Activated T-cell treated with anti-CD3 and anti-CD28 coated beads for 48 hours (primary cell): ENCODE data around the gene ST8SIA4.

Source experiments
- DNase-seq: peaks from one replicate; pipeline ENCODE4 v3.0.0-alpha.2; 2020; ENCODE audit warnings: low read depth

The ST8SIA4 gene

DNA sequence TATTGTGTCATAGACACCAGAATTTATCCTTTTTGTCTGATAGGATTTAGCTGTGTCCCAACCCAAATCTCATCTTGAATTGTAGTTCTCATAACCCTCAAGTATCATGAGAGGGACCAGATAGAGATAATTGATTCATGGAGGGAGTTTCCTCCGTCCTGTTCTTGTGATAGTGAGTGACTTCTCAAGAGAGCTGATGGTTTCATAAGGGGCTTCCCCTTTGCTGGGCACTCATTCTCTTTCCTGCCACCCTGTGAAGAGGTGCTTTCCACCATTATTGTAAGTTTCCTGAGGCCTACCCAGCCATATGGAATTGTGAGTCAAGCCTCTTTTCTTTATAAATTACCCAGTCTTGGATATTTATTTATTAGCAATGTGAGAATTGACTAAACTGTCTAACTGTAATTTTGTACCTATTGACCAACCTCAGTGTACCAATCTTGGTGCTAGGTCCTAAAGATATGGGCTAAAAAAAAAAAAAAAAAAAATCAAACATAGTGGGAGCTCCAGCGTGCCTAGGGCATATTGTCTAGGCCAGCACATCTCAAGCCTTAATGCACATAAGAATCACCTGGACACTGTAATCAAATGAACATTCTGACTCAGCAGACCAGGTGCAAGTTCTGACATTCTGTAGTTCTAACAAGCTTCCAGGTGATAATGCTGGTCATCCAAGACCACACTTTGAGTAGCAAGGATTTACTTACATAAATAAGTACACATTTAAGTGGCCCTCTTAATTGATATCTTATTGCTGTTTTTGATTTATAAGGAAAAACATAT is 30.5 kb downstream of the ST8SIA4 start:
- DNase-seq: no peak

DNA sequence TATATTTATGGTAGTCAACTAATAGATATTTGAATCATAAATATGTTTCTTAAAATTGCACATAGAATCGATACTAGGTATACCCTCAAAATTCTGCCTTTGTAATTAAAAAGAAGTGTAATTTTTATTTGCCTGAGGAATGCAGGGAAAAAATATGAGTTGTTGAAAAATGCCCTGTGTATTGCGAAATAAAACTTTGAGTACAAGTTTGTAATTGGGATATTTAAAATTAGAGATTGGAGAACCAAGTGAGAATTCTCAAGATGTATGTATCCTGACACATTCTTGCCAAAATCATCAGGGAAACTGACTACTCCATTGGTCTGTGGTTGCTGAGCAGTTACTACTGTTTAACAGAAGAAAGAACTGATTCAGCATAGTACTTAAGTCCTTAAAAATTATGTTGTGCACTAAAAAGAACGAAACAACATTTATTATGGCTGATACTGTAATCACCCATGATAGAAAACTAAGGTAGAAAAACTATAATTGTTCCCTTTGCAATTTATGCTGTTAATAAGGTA is 36.0 kb downstream of the ST8SIA4 start:
- no peak for DNase-seq

DNA sequence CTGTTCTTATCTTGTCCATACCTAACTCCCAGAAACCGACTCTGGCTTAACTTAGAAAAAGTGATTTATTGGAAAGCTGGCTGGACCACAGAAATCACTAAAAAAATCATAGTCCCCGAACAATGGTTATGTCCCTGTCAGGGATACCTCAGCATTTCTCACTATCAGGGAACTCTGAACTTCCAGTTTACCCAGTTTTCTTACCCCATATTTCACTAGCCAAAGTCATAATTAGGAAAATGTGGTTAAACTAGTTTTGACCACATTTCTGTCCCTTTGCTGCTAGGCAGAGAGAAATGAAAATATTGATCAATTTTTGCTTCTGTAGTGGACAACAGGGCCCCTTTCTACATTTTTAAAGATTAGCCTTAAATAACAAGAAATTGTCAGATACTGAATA is 38.2 kb downstream of the ST8SIA4 start:
- DNase-seq: no peak

GRCh38 chr5:100863739-100864138 is 39.3 kb downstream of the ST8SIA4 start:
- DNase-seq: no peak

DNA sequence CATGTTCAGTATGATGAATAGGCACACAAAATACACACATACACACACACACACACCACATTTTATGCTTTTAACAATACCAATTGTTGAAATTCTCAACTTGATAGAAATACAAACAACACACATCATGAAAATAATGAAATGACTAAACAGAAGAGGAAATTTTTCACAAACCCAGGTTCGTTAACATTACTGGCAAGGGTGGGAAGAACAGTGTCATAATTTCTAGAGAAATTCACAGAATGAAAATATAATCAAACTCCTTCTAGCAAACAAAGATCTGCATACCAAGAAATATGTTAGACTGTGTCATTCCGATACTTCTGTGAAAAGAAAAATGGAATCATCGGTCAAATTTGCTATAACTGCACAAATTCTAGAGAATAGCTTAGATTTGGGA is 41.9 kb downstream of the ST8SIA4 start:
- DNase-seq: no peak

DNA sequence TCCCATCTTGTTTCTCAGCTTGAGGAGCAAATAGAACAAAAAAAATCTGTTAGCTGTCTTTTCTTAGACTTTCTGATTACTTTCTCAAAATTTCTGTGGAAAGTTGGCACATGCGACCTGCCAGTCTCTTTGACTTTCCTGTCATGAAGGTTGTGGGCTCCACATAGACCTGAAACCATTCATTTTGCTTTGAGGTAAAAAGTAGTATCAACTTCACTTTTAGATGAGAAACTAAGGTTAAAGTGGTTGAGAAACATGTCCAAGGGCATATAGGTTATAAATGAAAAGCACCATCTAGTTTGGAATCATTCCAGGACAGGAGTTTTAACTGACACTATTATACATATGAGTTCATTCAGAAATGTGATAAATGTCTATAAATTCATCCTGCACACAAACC is 42.7 kb downstream of the ST8SIA4 start:
- DNase-seq: no peak

DNA sequence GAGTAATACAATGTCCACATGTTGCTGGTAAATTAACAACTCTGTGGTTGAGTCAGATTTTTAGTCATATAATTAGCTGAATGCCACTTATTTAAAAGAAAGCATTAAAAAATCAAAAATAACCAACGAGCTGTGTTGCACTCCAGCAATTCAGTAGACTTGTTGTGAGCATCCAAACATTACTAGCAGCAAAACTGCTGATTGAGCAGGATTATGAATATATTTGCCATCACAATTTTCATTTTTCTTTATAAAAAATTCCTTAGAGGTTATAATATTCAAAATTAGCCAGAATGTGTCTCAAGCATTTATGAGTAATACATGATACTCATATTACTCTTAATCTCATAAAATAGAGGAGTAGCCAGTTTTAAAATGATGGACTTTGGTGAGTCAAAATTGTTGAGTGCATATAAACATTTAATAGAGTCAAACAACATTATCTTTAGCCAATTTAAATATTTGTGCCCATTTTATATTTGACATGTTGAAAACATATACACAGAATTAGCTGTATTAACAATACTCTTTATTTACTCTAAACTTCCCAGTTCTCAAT is 44.0 kb downstream of the ST8SIA4 start:
- DNase-seq: no peak

- DNase-seq: no peak
Measured at GRCh38 chr5:100856462-100856861, 46.6 kb downstream of the ST8SIA4 start.

DNA sequence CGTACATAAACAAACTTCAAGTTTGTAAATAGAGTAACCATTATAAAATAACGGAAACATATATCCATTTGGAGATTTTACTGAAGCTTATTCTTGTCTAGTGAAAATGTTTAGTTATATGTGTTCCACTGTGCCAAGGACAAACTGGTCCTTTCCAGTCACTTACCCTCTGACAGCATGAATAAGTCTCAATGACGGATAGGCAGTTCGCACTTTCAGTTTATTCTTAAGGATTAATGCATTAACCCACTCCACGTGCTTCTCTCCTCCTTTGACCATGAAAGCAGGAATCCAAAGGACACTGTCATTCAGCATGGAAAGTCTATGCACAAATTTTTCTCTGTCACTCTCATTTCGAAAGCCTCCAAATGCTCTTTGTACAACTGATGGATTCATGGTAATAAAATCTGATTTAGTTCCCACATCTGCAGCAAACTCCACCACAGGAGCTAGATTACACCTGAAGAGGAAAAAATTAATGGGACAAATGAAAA is 47.1 kb downstream of the ST8SIA4 start:
- DNase-seq: no peak

GRCh38 chr5:100855295-100855694 is 47.8 kb downstream of the ST8SIA4 start:
- DNase-seq: no peak

DNA sequence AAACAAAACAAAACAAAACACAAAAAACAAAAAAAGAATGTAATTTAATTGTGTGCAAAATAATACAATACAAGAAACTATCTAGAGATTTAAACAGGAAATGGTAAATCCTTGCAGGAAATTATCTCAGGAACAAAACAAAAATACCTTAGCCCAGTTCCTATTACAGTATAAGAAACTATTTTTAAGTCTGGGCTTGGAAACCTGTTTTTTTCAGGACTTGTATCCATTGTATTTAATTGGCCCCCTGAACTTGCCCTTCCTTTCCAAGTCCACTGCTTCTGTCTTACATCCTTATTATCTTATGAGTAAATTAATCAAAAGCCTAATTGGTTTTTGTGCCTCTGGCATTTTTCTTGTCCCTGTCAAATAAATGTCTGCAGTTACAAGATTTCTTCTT is 48.5 kb downstream of the ST8SIA4 start:
- DNase-seq: no peak

GRCh38 chr5:100853582-100853981 is 49.5 kb downstream of the ST8SIA4 start:
- no peak for DNase-seq

GRCh38 chr5:100852988-100853449 is 50.1 kb downstream of the ST8SIA4 start:
- no peak for DNase-seq

DNA sequence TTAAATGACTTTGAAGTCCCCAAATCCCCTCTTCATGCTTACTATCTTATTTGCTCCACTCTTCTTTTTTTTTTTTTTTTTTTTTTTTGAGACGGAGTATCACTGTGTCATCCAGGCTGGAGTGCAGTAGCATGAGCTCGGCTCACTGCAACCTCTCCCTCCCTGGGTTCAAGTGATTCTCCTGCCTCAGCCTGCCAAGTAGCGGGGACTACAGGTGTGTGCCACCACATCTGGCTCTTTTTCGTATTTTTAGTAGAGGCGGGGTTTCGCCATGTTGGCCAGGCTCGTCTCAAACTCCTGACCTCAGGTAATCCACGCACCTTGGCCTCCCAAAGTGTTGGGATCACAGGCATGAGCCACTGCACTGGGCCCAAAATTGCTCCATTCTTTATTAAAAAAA is 51.0 kb downstream of the ST8SIA4 start:
- DNase-seq: no peak

GRCh38 chr5:100846772-100847171 is 56.3 kb downstream of the ST8SIA4 start:
- DNase-seq: no peak

DNA sequence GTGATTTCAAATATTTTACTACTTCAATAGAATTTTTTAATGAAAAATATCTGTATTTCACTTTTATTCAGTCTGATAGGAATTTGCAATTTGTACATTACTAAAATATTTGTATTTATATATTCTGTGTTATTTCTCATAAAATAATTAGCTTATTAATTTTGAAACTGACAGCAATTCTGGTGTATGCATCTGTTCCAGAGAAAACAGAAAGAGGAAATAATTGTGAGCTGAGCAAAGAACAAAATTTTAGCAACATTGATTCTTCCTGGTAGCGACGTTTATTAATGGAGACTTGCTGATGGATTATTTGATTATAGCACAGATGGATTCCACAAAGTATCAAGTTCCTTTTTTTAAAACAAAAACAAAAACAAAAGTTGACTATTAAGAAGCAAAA is 61.0 kb downstream of the ST8SIA4 start:
- DNase-seq: no peak

GRCh38 chr5:100841358-100842076 is 61.6 kb downstream of the ST8SIA4 start:
- no peak for DNase-seq

GRCh38 chr5:100840789-100841188 is 62.3 kb downstream of the ST8SIA4 start:
- no peak for DNase-seq

DNA sequence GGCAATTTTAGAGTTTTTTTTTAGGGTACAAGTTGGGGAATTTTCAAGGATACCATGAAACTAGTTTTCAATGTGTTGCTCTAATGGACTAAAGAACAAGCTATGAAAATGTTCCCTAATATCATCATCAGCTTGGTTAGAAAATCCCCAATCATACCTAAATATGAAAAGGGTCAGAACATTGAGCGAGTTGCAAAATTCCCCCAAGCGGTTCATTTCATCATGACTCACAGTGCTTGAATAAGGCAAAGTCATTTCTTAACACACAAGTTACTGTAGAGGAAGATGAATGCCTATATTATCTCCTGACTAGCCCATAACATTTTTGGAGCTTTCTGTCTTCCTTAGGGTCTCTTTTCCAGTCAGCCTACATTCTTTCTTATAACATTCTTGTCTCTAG is 62.7 kb downstream of the ST8SIA4 start:
- DNase-seq: peak; percentile 5

DNA sequence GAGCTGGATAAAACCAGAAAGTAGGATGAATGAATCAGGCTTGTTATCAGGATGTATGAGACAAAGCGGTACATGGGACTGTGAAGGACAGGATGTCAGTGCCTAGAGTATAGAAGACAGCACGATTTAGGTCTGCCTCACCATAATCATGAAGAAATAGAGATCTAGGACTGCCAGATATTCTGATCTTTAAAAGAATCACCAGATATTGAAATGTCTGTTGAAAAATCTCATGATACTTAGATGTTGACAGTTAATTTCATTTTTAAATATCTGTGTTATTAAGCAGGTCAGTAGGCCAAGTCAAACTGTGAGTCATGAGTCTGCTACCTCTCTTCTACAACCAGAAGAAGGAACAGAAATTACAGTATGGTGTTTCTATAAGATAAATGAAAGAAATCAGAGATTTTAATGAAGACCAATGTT is 65.0 kb downstream of the ST8SIA4 start:
- no peak for DNase-seq

- DNase-seq: no peak
Measured at GRCh38 chr5:100834519-100834918, 68.6 kb downstream of the ST8SIA4 start.
